ENCODE measurements around the gene EID2B. TPM values are rescaled to one million over a fixed set of nuclear protein-coding genes. Genes with fewer than 3 reads are reported as not detected.
A peak's percentile ranks its signal among the peaks of the same experiment; 100 is the strongest.

EID2B gene
- total and polyA plus RNA-seq, 2 experiments from 2014 or later = 2.2 to 3.7 TPM

- DNase-seq (ENCODE audit: low spot score) = peak; percentile 31
- Histone ChIP-seq H3K27me3 (peaks cover 68% of the 10 kb centered on the region), H3K79me2 (no peaks in the 10 kb centered on the region), H3K9me3 (ENCODE audit: low read depth) (no peaks in the 10 kb centered on the region), H3K27ac (no peak within 1 kb of the TSS), H3K9me2 (replicated peaks; ENCODE audit: insufficient read depth) (no peaks in the 10 kb centered on the region), H4K20me1 (ENCODE audit: insufficient read depth, poor library complexity, severe bottlenecking) (no peaks in the 10 kb centered on the region), H3K4me1 (ENCODE audit: insufficient read depth) (peaks cover 12% of the 10 kb centered on the region), H3K36me3 (replicated peaks; ENCODE audit: insufficient read depth, low read depth) (no peaks in the 10 kb centered on the region), H2AFZ (peak within 1 kb of the TSS; percentile 55), H3K4me3 (no peak within 1 kb of the TSS), H3K4me2 (peak within 1 kb of the TSS; percentile 78)
- WGBS (ENCODE audit: low lambda C conversion rate, missing lambda C conversion rate) = 3% methylated on average over 38 of the region's 60 CpGs
- TF ChIP-seq, protein P1, sequence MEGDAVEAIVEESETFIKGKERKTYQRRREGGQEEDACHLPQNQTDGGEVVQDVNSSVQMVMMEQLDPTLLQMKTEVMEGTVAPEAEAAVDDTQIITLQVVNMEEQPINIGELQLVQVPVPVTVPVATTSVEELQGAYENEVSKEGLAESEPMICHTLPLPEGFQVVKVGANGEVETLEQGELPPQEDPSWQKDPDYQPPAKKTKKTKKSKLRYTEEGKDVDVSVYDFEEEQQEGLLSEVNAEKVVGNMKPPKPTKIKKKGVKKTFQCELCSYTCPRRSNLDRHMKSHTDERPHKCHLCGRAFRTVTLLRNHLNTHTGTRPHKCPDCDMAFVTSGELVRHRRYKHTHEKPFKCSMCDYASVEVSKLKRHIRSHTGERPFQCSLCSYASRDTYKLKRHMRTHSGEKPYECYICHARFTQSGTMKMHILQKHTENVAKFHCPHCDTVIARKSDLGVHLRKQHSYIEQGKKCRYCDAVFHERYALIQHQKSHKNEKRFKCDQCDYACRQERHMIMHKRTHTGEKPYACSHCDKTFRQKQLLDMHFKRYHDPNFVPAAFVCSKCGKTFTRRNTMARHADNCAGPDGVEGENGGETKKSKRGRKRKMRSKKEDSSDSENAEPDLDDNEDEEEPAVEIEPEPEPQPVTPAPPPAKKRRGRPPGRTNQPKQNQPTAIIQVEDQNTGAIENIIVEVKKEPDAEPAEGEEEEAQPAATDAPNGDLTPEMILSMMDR (IDR thresholded peaks at IDR 0.05; ENCODE audit: poor library complexity) = no peak
- peak; percentile 61 for TF ChIP-seq EZH2 (IDR thresholded peaks at IDR 0.05; ENCODE audit: borderline replicate concordance)
Measured at GRCh38 chr19:39498798-39499642, 33.6 kb downstream of the EID2B start, which contains the start of gene DLL3. DLL3 (plus strand) TSS chr19:39498947; CDS start chr19:39498975, 28 bp downstream.

GRCh38 chr19:39497996-39498797, 34.5 kb downstream of the EID2B start:
- Histone ChIP-seq H3K4me1 (ENCODE audit: insufficient read depth) (peaks cover 12% of the 10 kb centered on the region), H2AFZ (peak overlapping the region; percentile 55), H3K27me3 (peaks cover 60% of the 10 kb centered on the region), H3K79me2 (no peaks in the 10 kb centered on the region), H4K20me1 (ENCODE audit: insufficient read depth, poor library complexity, severe bottlenecking) (no peaks in the 10 kb centered on the region), H3K9me2 (replicated peaks; ENCODE audit: insufficient read depth) (no peaks in the 10 kb centered on the region), H3K36me3 (replicated peaks; ENCODE audit: insufficient read depth, low read depth) (no peaks in the 10 kb centered on the region), H3K4me2 (peak overlapping the region; percentile 78), H3K27ac (no peak overlapping the region), H3K9me3 (ENCODE audit: low read depth) (no peaks in the 10 kb centered on the region), H3K4me3 (no peak overlapping the region)
- peak; percentile 75 for DNase-seq (ENCODE audit: low spot score)
- WGBS (ENCODE audit: low lambda C conversion rate, missing lambda C conversion rate) = 2% methylated on average over 33 of the region's 40 CpGs
- TF ChIP-seq EZH2phosphoT487 (IDR thresholded peaks at IDR 0.05; ENCODE audit: low read depth, severe bottlenecking, unreplicated experiment) = no peak
- TF ChIP-seq, protein P1 (IDR thresholded peaks at IDR 0.05; ENCODE audit: poor library complexity) = peak; percentile 49
- TF ChIP-seq EZH2 (IDR thresholded peaks at IDR 0.05; ENCODE audit: borderline replicate concordance) = peak; percentile 61

- DNase-seq (ENCODE audit: low spot score) = no peak
- Histone ChIP-seq H3K79me2 (no peaks in the 10 kb centered on the region), H4K20me1 (ENCODE audit: insufficient read depth, poor library complexity, severe bottlenecking) (no peaks in the 10 kb centered on the region), H3K9me2 (replicated peaks; ENCODE audit: insufficient read depth) (no peaks in the 10 kb centered on the region), H3K27ac (no peak overlapping the region), H3K4me2 (peak overlapping the region; percentile 78), H2AFZ (peak overlapping the region; percentile 55), H3K9me3 (ENCODE audit: low read depth) (no peaks in the 10 kb centered on the region), H3K27me3 (peaks cover 59% of the 10 kb centered on the region), H3K4me3 (no peak overlapping the region), H3K4me1 (ENCODE audit: insufficient read depth) (peaks cover 12% of the 10 kb centered on the region), H3K36me3 (replicated peaks; ENCODE audit: insufficient read depth, low read depth) (no peaks in the 10 kb centered on the region)
- 0% methylated on average over 7 of the region's 7 CpGs for WGBS (ENCODE audit: low lambda C conversion rate, missing lambda C conversion rate)
- TF ChIP-seq EZH2 (IDR thresholded peaks at IDR 0.05; ENCODE audit: borderline replicate concordance) (no peak), EZH2phosphoT487 (IDR thresholded peaks at IDR 0.05; ENCODE audit: low read depth, severe bottlenecking, unreplicated experiment) (no peak)
- TF ChIP-seq, protein P1 (IDR thresholded peaks at IDR 0.05; ENCODE audit: poor library complexity) = no peak
Measured at GRCh38 chr19:39497701-39497995, 35.0 kb downstream of the EID2B start.

All from hepatocyte (in vitro differentiated cells).